OCI-LY3 (cell line): ENCODE measurements around the gene CELF1.

Source experiments
- EZH2phosphoT487 ChIP-seq: fragments of 200-600 bp; shearing (Covaris generic); IDR thresholded peaks from 2 replicates; pipeline ENCODE4 v1.6.1; 2018; ENCODE audit warnings: antibody characterized with exemption, mixed run types, low read depth
- TF ChIP-seq, protein P1 (sequence below): fragments of 200-600, 300-600 bp; sonication (generic); IDR thresholded peaks from 2 replicates; pipeline ENCODE4 v1.5.1; 2014; ENCODE audit warnings: antibody characterized with exemption, low read length, low read depth

DNA sequence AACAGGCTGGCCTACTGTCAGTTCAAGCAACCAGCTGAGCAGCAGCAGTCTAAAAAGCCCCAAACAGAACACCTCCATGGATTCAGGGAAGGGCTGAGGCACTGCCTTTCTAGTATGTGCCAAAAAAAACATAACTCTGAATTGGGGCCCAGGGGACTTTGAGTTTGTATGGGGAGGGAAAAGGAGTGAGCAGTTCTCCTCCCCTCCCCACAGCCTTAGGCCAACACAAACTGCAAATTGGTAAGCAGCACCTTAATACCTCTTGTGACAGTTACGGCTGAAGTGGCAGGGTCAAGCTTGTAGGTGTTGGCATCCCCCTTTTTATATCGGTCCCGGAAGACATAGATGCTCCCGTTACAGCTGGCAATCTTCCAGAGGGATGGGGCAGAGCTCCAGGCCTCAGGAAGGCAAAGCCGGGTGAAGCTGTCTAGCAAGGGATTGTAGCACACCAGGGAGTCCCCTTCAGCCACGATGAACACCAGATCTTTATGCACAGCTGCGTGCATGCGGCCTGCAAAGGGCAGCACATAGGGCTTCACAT lies 19.9 kb upstream of the CELF1 start:
- TF ChIP-seq, protein P1, sequence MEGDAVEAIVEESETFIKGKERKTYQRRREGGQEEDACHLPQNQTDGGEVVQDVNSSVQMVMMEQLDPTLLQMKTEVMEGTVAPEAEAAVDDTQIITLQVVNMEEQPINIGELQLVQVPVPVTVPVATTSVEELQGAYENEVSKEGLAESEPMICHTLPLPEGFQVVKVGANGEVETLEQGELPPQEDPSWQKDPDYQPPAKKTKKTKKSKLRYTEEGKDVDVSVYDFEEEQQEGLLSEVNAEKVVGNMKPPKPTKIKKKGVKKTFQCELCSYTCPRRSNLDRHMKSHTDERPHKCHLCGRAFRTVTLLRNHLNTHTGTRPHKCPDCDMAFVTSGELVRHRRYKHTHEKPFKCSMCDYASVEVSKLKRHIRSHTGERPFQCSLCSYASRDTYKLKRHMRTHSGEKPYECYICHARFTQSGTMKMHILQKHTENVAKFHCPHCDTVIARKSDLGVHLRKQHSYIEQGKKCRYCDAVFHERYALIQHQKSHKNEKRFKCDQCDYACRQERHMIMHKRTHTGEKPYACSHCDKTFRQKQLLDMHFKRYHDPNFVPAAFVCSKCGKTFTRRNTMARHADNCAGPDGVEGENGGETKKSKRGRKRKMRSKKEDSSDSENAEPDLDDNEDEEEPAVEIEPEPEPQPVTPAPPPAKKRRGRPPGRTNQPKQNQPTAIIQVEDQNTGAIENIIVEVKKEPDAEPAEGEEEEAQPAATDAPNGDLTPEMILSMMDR: no peak
- no peak for TF ChIP-seq EZH2phosphoT487
